ENCODE data around the gene ATG9A.

Gene ATG9A

GRCh38 chr2:219234331-219234730, 4.9 kb upstream of the ATG9A start:
- H3K4me3 ChIP-seq (ENCODE audit: low read length), result no peak overlapping the region
- no peak for DNase-seq (ENCODE audit: low read depth)
- no peak for TF ChIP-seq CTCF (conservative IDR thresholded peaks at IDR 0.05; ENCODE audit: low read depth, low read length)

DNA sequence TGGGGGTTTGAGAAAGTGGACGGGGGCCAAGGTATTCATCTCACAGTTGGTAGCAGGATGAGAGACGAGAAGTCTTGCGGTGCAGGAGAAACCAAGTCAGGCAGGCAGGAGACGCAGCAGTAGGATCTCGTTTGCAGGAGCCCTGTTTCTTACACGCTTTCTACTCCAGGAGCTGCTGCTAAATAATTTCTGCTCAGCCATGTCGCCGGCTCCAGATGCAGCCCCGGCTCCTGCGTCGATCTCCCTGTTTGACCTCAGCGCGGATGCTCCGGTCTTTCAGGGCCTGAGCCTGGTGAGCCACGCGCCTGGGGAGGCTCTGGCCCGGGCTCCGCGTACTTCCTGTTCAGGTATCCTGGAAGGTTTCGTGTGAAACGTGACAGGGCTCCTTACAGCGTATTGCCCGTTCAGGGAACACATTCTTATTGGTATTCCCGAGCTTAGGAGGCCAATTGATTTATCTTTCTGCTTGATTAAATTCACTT, 664 bp upstream of the ATG9A start:
- DNase-seq (ENCODE audit: low read depth), result no peak
- H3K4me3 ChIP-seq (ENCODE audit: low read length), result peak overlapping the region; percentile 87
- TF ChIP-seq CTCF (conservative IDR thresholded peaks at IDR 0.05; ENCODE audit: low read depth, low read length), result no peak

DNA sequence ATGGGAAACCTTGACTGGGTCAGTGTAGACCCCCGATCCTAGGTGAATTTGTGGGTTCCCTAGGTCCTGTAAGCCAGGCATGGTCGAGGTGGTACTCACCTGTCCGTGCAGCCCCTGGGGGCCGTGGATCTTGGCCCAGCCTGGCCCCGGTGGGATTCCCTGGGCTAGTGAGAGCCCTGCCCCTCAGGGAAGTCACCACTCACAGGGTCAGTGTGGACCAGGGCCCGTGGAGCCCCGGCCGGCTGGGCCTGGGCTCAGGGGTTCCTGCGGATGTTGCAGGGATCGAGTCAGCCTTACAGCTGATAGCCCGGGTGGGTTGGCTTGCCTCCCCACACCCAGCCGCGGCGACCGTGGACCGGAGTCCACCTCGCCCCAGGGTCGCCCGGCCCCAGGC, 528 bp downstream of the ATG9A start:
- DNase-seq (ENCODE audit: low read depth), result no peak
- H3K4me3 ChIP-seq (ENCODE audit: low read length), result peak overlapping the region; percentile 87
- TF ChIP-seq CTCF (conservative IDR thresholded peaks at IDR 0.05; ENCODE audit: low read depth, low read length), result no peak

GRCh38 chr2:219228041-219228910, 1.2 kb downstream of the ATG9A start:
- DNase-seq (ENCODE audit: low read depth), result no peak
- TF ChIP-seq CTCF (conservative IDR thresholded peaks at IDR 0.05; ENCODE audit: low read depth, low read length), result no peak
- H3K4me3 ChIP-seq (ENCODE audit: low read length), result peak overlapping the region; percentile 87

- TF ChIP-seq CTCF (conservative IDR thresholded peaks at IDR 0.05; ENCODE audit: low read depth, low read length), result no peak
- DNase-seq (ENCODE audit: low read depth), result no peak
- no peak overlapping the region for H3K4me3 ChIP-seq (ENCODE audit: low read length)
Measured at GRCh38 chr2:219225350-219225749, 4.1 kb downstream of the ATG9A start.

GRCh38 chr2:219223831-219224610, 5.4 kb downstream of the ATG9A start:
- no peak overlapping the region for H3K4me3 ChIP-seq (ENCODE audit: low read length)
- TF ChIP-seq CTCF (conservative IDR thresholded peaks at IDR 0.05; ENCODE audit: low read depth, low read length), result no peak
- DNase-seq (ENCODE audit: low read depth), result no peak

All from retinal pigment epithelial cell (primary cell).